Stimulated activated naive CD4-positive, alpha-beta T cell treated with Interleukin-2 at 50 U/mL for 16 hours (primary cell): ENCODE measurements around the gene FCN1.

ENCODE experiments used
- DNase-seq: peaks from one replicate; lab custom pipeline; 2025; lab: John Stamatoyannopoulos, UW

FCN1 gene

GRCh38 chr9:134913713-134914500 is 3.8 kb downstream of the FCN1 start:
- no peak for DNase-seq

GRCh38 chr9:134913041-134913712 is 4.5 kb downstream of the FCN1 start:
- no peak for DNase-seq

GRCh38 chr9:134912126-134912840 is 5.4 kb downstream of the FCN1 start:
- DNase-seq = no peak

GRCh38 chr9:134909511-134910481 is 7.9 kb downstream of the FCN1 start:
- no peak for DNase-seq

- no peak for DNase-seq
Observed at GRCh38 chr9:134908524-134909309, 9.0 kb downstream of the FCN1 start.

- DNase-seq = no peak
Observed at GRCh38 chr9:134902936-134903335, 14.8 kb downstream of the FCN1 start.

GRCh38 chr9:134899818-134900217 is 17.9 kb downstream of the FCN1 start:
- DNase-seq = no peak

- no peak for DNase-seq
Observed at GRCh38 chr9:134899168-134899567, 18.5 kb downstream of the FCN1 start.

- DNase-seq = no peak
Observed at GRCh38 chr9:134898319-134898718, 19.4 kb downstream of the FCN1 start.

GRCh38 chr9:134897584-134898170 is 20.0 kb downstream of the FCN1 start:
- no peak for DNase-seq

- DNase-seq = no peak
Observed at GRCh38 chr9:134896834-134897583, 20.7 kb downstream of the FCN1 start.

GRCh38 chr9:134895908-134896833 is 21.5 kb downstream of the FCN1 start:
- DNase-seq = no peak

GRCh38 chr9:134895567-134895907 is 22.2 kb downstream of the FCN1 start:
- no peak for DNase-seq

- no peak for DNase-seq
Observed at GRCh38 chr9:134895097-134895496, 22.6 kb downstream of the FCN1 start.

- DNase-seq = no peak
Observed at GRCh38 chr9:134894136-134894860, 23.4 kb downstream of the FCN1 start.

- no peak for DNase-seq
Observed at GRCh38 chr9:134892820-134893420, 24.8 kb downstream of the FCN1 start.

GRCh38 chr9:134892221-134892620 is 25.5 kb downstream of the FCN1 start:
- DNase-seq = no peak

- DNase-seq = no peak
Observed at GRCh38 chr9:134891713-134892112, 26.0 kb downstream of the FCN1 start.
